Fibroblast of skin of scalp (primary cell): Measurements from ENCODE around the gene EPG5.

Experiments
- DNase-seq: peaks from one replicate; pipeline ENCODE4 v3.0.0-alpha.2; 2013

Gene EPG5

GRCh38 chr18:45805551-45805950, 161.6 kb downstream of the EPG5 start:
- no peak for DNase-seq

- peak; percentile 97 for DNase-seq
These were observed 164.2 kb downstream of the EPG5 start for GRCh38 chr18:45802814-45803492.

- DNase-seq, result peak; percentile 50
These were observed 165.6 kb downstream of the EPG5 start for GRCh38 chr18:45801416-45802004.
